ENCODE measurements around the gene GSTCD.

GRCh38 chr4:105858466-105859040 lies 150.0 kb downstream of the GSTCD start:
- TF ChIP-seq CTCF (IDR thresholded peaks at IDR 0.05; ENCODE audit: low read depth, low read length, poor library complexity, severe bottlenecking), result no peak
- TF ChIP-seq EZH2phosphoT487 (IDR thresholded peaks at IDR 0.05; ENCODE audit: borderline replicate concordance, low read length), result no peak
